SW 1271 (cell line): ENCODE measurements around the gene SEMA4G.

ENCODE experiments used
- DNase-seq, 2 experiments: peaks; one replicate each; lab custom pipeline; 2025; lab: John Stamatoyannopoulos, UW

SEMA4G gene

GRCh38 chr10:100969187-100970075 lies at the start of gene SEMA4G:
Gene SEMA4G (plus strand): TSS chr10:100969504. CDS start chr10:100972913, 3,409 bp downstream.
- DNase-seq: peak in 1 of 2 experiments; percentile 9

DNA sequence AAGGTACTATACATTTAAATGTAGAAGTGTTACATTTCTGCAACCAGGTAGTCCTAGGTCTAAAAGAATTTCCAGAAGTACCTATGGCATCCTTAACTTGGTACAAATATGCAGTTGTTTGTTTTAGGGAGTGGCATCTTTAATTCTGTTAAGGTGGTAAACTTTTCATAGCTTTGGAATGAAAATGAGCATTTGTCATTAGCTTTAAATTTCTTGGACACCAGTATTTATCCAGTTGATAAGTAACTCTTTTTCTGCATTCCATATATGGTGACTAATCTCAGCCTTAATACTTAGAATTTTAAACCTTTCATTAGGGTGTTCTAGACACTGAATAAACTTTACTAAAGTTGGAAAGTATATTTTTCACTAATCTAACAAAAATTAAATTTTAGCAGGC lies 45.7 kb upstream of the SEMA4G start:
- DNase-seq: no peak

DNA sequence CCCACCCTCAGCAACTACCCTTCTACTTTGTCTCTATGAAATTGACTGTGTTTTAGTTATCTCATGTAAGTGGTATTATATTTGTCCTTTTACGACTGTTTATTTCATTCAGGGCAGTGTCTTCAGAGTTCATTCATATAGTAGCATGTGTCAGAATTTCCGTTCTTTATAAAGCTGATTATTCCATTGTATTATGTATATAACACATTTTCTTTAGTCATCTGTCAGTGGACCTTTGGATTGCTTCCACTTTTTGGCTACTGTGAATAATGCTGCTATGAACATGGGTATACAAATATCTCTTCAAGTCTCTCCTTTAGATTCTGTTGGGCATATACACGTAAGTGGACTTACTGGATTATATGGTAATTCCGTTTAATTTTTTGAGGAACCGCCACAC lies 42.0 kb upstream of the SEMA4G start:
- no peak for DNase-seq

GRCh38 chr10:100928039-100928438 lies 41.3 kb upstream of the SEMA4G start:
- no peak for DNase-seq

- no peak for DNase-seq
These were observed 38.9 kb upstream of the SEMA4G start for GRCh38 chr10:100930368-100930767.

GRCh38 chr10:100934084-100934659 lies 35.1 kb upstream of the SEMA4G start:
- no peak for DNase-seq

DNA sequence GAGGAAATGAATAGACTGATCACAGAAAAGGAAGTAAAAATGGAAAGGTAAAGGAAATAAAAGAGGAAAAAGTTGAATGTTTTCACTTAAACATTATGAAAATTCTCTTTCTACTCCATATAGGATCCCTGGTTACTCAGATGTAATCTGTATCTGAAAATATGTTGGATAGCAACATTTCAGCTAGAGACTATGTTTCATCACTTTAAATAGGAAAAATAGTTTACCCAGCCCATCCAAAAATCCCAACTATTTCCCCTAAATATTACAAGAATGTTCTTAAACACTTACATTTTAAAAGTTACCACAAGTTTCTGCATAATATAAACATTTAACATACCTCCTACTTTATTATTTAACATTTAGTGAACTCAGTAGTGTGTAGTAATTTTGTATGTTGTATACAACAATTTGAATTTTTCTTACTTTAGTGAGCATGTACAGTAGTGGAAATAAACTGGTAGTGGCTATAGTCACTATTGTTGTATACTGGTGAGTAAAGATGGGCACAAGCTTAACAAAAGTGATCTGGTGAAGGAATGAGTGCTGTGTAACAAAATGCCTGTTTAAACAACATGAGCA lies 29.4 kb upstream of the SEMA4G start:
- no peak for DNase-seq

DNA sequence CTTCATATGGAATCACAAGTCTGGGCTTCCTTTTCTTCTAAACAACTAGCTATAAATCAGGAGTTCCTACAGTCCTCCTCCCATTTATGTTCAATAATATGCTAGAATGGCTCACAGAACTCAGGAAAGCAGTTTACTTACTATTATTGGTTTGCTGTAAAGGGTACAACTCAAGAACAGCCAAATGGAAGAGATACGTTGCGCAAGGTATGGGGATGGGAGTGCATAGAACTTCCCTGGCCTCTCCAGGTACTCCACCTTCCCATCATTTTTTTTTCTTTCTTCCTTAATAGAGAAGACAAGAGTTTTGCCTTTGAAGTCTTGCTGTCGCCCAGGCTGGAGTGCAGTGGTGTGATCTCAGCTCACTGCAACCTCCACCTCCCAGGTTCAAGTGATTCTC lies 27.1 kb upstream of the SEMA4G start:
- DNase-seq: no peak

DNA sequence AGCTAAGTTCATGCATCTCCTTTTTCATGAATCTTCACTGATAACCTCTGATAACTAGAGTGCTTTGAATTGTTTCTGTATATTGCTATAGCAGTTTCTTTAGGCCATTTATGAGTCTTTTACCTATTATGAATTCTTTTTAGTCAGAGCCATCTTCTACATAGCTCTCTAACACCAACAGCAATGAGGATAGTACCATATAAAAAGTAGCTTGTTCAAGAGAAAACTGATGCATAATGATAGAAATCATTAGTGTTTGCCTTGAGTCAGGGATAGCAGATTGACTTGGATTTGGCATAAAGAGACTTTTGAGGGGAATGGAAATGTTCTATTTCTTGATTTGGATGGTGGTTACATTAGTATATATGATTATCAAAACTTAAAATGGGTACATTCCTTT lies 25.8 kb upstream of the SEMA4G start:
- no peak for DNase-seq

DNA sequence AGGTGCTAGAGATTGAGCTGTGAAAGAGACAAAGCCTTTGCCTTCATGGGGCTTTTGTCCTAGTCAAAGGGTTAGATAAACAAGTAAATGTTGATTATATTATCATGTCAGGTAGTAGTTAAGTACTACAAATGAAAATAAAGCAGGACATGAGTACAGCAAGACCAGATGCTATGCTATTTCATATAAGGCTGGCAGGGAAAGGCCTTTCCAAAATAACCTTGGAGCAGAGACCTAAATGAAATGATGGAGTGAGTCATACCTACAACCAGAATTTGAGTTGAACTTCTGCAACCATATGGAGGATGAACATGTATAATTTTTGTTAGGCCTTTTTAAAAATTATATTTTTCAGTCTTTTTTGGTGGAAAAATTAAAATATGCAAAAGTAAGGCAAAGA lies 23.6 kb upstream of the SEMA4G start:
- no peak for DNase-seq

DNA sequence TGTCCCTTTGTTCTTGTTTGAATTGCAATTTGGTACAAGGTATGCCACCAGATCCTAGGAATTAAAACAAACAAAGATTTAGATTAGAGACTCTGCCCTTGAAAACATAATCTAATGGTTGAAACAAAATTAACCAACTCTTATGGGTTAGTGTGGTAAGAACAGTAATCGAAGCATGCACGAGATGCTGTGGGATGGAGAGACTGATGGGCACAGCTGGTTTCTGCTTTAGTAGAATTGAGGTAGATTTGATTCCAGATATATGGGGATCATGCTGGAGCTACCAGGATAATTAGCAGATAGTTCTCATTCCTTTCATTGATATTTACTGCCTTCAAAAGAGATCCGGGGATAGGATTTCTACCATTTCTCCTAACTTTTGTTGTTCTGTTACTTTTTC lies 20.4 kb upstream of the SEMA4G start:
- no peak for DNase-seq

DNA sequence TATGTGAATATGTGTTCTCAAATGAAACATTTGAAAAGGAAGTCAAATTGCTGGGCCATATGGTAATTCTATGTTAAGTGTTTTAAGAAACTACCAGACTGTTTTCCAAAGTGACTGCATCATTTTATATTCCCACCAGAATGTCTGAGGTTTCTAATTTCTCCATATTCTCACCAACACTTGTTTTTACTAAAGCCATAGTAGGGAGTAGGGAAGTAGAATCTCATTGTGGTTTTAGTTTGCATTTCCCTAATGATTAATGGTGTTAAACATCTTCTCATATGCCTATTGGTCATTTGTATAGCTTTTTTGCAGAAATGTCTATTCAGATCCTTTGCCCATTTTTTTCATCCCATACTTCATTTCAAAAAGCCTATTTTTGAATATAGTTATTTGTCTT lies 9.1 kb upstream of the SEMA4G start:
- DNase-seq: no peak

GRCh38 chr10:100962351-100963080 lies 6.8 kb upstream of the SEMA4G start:
- no peak for DNase-seq

- DNase-seq: no peak
These were observed 5.5 kb upstream of the SEMA4G start for GRCh38 chr10:100963826-100964225.

DNA sequence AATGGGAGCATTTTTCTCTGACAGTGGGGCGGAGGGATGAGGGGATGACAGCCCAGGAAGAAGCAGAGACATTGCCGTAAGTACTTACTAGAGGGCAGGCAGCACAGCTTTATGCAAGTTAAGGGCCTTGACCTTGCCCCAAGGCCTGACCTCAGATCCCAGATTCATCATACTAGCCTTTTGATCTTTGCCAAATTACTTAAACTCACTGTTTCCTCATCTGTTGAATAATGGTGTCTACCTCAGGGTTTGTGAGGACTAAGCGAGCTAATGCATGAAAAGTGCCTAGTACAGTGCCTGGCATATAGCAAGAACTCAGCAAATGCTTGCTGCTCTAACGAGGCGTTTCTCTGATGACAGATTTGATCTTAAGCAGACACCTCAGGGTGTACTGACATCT lies 3.5 kb upstream of the SEMA4G start:
- no peak for DNase-seq

DNA sequence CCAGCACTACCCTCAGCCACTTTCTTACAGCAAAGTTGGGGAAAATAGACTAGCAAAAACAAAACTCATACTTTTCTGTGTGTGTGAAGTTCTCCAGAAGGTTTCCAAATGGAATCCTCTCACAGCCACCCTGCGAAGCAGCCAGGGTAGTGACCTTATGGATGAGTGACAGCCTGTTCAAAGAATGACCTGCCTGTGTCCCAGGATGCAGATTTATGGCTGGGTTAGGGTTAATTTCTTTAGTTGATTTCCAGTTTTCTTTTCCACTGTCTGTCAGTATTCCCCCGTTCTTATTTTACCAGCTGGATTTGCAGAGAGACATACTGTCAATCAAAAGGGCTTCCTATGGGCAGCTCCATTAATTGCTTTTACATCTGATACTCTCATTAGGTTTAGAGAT lies 2.4 kb upstream of the SEMA4G start:
- DNase-seq: no peak

DNA sequence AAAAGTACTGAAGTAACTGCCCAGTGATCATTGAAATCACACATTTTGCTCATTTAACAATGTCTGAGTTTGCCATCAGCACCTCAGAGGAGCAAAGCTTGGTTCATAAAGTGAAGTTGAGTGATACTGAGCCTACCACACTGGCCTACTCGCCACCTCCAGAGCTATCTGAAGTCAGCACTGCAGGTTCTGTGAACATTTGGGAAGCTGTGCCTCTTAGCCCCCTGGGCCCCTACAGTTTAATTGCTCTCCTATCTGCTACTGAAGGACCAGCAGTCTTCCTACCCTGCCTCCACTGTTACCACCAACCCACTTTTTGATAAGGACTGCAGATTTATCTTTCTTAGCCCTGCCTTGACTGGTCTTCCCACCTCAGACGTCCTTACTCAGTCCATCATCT lies 2.0 kb upstream of the SEMA4G start:
- DNase-seq: no peak

- no peak for DNase-seq
These were observed 1.1 kb upstream of the SEMA4G start for GRCh38 chr10:100968062-100968736.

DNA sequence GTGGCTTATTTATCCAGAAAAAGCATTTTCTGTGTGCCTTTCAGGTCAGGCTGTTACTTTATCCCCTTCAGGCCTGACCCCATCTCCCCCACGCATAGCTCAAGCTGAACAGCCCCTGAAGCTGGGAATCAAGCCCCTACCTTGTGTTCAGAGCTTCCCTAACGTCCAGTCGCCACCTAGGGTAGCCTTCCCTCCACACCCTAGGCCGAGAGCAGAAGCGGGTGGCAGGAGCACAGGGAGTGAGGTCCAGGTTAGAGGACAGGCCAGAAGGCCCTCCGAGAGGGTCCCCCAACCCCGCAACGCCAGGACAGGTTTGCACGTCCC lies 479 bp upstream of the SEMA4G start:
- DNase-seq: no peak

GRCh38 chr10:100970076-100970913 lies 991 bp downstream of the SEMA4G start:
- DNase-seq: no peak
